GM12878 (cell line): ENCODE results near the gene ALOX12B. TPM values are rescaled to one million over a fixed set of nuclear protein-coding genes. Genes with fewer than 3 reads are reported as not detected.

ENCODE experiments used
- ATAC-seq: fragments of 200-7000 bp; cut with Tn5 transposase; 3 replicates; pipeline ENCODE4 v1.9.1; 2020; ENCODE audit warnings: mild to moderate bottlenecking, moderate library complexity
- BruUV-seq: library from RNA; stranded (reverse); fragments of 400-500 nt; replicated peaks from 2 replicates; lab custom pipeline; 2021; lab: Mats Ljungman, UMichigan
- CTCF ChIA-PET: fragments of 300-600 bp; sonication (Branson Sonifier 250); formaldehyde crosslinking; extraction: SDS; loops from one replicate; lab custom pipeline; 2021; ENCODE audit warnings: inconsistent platforms; lab: Yijun Ruan, JAX
- POLR2A ChIA-PET: fragments of 350-600 bp; formaldehyde crosslinking; extraction: SDS; loops from one replicate; lab custom pipeline; 2021; ENCODE audit warnings: inconsistent platforms; lab: Charles Lee
- RAD21 ChIA-PET: fragments of 300-600 bp; sonication (Branson Sonifier 250); formaldehyde crosslinking; loops from one replicate; lab custom pipeline; 2023; ENCODE audit warnings: antibody characterized with exemption; ENCODE audit not compliant: unreplicated experiment; lab: Charles Lee
- SMC1A ChIA-PET: fragments of 300-600 bp; sonication (Branson Sonifier 250); formaldehyde crosslinking; loops from one replicate; lab custom pipeline; 2023; ENCODE audit not compliant: unreplicated experiment, uncharacterized antibody; lab: Charles Lee
- DNase-seq: peaks from one replicate; pipeline ENCODE4 v3.0.0-alpha.2; 2011; ENCODE audit warnings: low read depth, low spot score
- FAIRE-seq: peaks from 3 replicates; lab custom pipeline; 2011; peaks lifted over from hg19 to GRCh38; lab: Jason Lieb, UNC
- H2AFZ ChIP-seq: 2 replicates; pipeline ENCODE4 v1.6.0; 2011; ENCODE audit warnings: low read depth, low read length, control low read depth; ENCODE audit not compliant: control insufficient read depth
- H3K27ac ChIP-seq: 2 replicates; pipeline ENCODE4 v1.5.1; 2011; ENCODE audit warnings: control low read depth; ENCODE audit not compliant: control insufficient read depth, insufficient read depth
- H3K27me3 ChIP-seq, 2 experiments: replicated peaks in 1 of 2; 2 replicates each; pipeline versions ENCODE4 v1.6.0 to v1.6.1; 2011; ENCODE audit warnings: low read length in 1 of 2; ENCODE audit not compliant: control insufficient read depth in 2 of 2, insufficient read depth in 2 of 2
- H3K36me3 ChIP-seq, 2 experiments: 2 replicates each; pipeline ENCODE4 v1.5.1; 2011; ENCODE audit warnings: low read length in 1 of 2; ENCODE audit not compliant: control insufficient read depth in 2 of 2, insufficient read depth in 2 of 2
- H3K4me1 ChIP-seq: 2 replicates; pipeline ENCODE4 v1.6.1; 2011; ENCODE audit warnings: mild to moderate bottlenecking, low read length, moderate library complexity, mixed read lengths; ENCODE audit not compliant: control insufficient read depth, insufficient read depth
- H3K4me2 ChIP-seq: 2 replicates; pipeline ENCODE4 v1.6.0; 2011; ENCODE audit warnings: control low read depth; ENCODE audit not compliant: control insufficient read depth, insufficient read depth
- H3K4me3 ChIP-seq: fragments of 200-600 bp; sonication (generic); 2 replicates; pipeline ENCODE4 v1.5.1; 2016
- H3K79me2 ChIP-seq: 2 replicates; pipeline ENCODE4 v1.6.0; 2011; ENCODE audit warnings: low read length; ENCODE audit not compliant: control insufficient read depth, insufficient read depth
- H3K9ac ChIP-seq: 2 replicates; pipeline ENCODE4 v1.8.0; 2011; ENCODE audit warnings: low read length, control low read depth, mixed read lengths; ENCODE audit not compliant: control insufficient read depth, insufficient read depth
- H3K9me3 ChIP-seq: replicated peaks from 3 replicates; pipeline ENCODE4 v1.5.1; 2011; ENCODE audit warnings: mild to moderate bottlenecking, low read length; ENCODE audit not compliant: control insufficient read depth, insufficient read depth
- H4K20me1 ChIP-seq: 2 replicates; pipeline ENCODE4 v1.6.0; 2011; ENCODE audit not compliant: control insufficient read depth, insufficient read depth
- CBFB ChIP-seq: IDR thresholded peaks from 2 replicates; pipeline ENCODE4 v1.6.1; 2016; ENCODE audit warnings: antibody characterized with exemption, low read depth
- CUX1 ChIP-seq: IDR thresholded peaks from 2 replicates; pipeline ENCODE4 v1.6.1; 2012; ENCODE audit warnings: improper control_type of control experiment, low read depth, low read length; ENCODE audit not compliant: insufficient replicate concordance
- FOXM1 ChIP-seq: IDR thresholded peaks from 2 replicates; pipeline ENCODE4 v1.6.1; 2012; ENCODE audit warnings: low read depth, mild to moderate bottlenecking, inconsistent platforms, low read length, moderate library complexity
- HDGF ChIP-seq: fragments of 450-650 bp; IDR thresholded peaks from 2 replicates; pipeline ENCODE4 v1.6.1; 2016; ENCODE audit warnings: antibody characterized with exemption
- IKZF2 ChIP-seq, 2 experiments: fragments of 450-650 bp; IDR thresholded peaks; 2 replicates each; pipeline ENCODE4 v1.6.1; 2017; ENCODE audit warnings: mild to moderate bottlenecking in 2 of 2, moderate library complexity in 2 of 2
- NBN ChIP-seq: fragments of 450-650 bp; IDR thresholded peaks from 2 replicates; pipeline ENCODE4 v1.6.1; 2016
- NFYB ChIP-seq: IDR thresholded peaks from 2 replicates; pipeline ENCODE4 v1.6.1; 2011; ENCODE audit warnings: low read depth, mild to moderate bottlenecking, low read length, improper control_type of control experiment, moderate library complexity; ENCODE audit not compliant: insufficient read depth
- NRF1 ChIP-seq: conservative IDR thresholded peaks from 2 replicates; pipeline ENCODE4 v1.6.1; 2011; ENCODE audit warnings: mild to moderate bottlenecking, low read depth, low read length, improper control_type of control experiment
- POLR2AphosphoS2 ChIP-seq: IDR thresholded peaks from 2 replicates; pipeline ENCODE4 v1.6.1; 2011; ENCODE audit warnings: low read depth, mild to moderate bottlenecking, low read length, improper control_type of control experiment, moderate library complexity
- RB1 ChIP-seq: fragments of 450-650 bp; formaldehyde crosslinking; IDR thresholded peaks from 2 replicates; pipeline ENCODE4 v1.6.1; 2017; ENCODE audit warnings: mild to moderate bottlenecking, borderline replicate concordance
- SMC3 ChIP-seq: IDR thresholded peaks from 2 replicates; pipeline ENCODE4 v1.6.1; 2011; ENCODE audit warnings: low read length, improper control_type of control experiment, borderline replicate concordance
- SPI1 ChIP-seq: IDR thresholded peaks from 2 replicates; pipeline ENCODE4 v1.6.1; 2011; ENCODE audit warnings: low read depth, mild to moderate bottlenecking, low read length, moderate library complexity, borderline replicate concordance; ENCODE audit not compliant: insufficient read depth
- USF2 ChIP-seq: IDR thresholded peaks from 2 replicates; pipeline ENCODE4 v1.6.1; 2011; ENCODE audit warnings: low read depth, low read length, improper control_type of control experiment, borderline replicate concordance
- ZNF274 ChIP-seq: IDR thresholded peaks from one replicate; pipeline ENCODE4 v1.8.0; 2011; ENCODE audit not compliant: insufficient read length, insufficient read depth
- WGBS: methylation state at CpG from one replicate; pipeline ENCODE4 v1.1.6; 2016; ENCODE audit warnings: low lambda C conversion rate; ENCODE audit not compliant: insufficient replicate concordance, insufficient coverage; ENCODE audit errors: missing lambda C conversion rate; 5-methylcytosine and 5-hydroxymethylcytosine counted together
- in situ Hi-C: fragments of 300-500 bp; cut with MboI; formaldehyde crosslinking; loops from 9 replicates; pipeline ENCODE4 v1.14.3; 2018; ENCODE audit warnings: mixed read lengths
- intact Hi-C: fragments of 100-400 bp; cut with micrococcal nuclease; formaldehyde crosslinking; loops from one replicate; pipeline ENCODE4 v1.14.2; 2022; ENCODE audit not compliant: unreplicated experiment
- polyA plus RNA-seq, 11 experiments: library from polyadenylated mRNA; depleted of rRNA in 4 of 11; unstranded in 6 of 11; stranded (reverse) in 5 of 11; fragments of >200 nt; fragmentation: Nextera tagmentation in 4 of 11; fragmentation: Illumina TruSeq in 1 of 11; extraction: Ambion mirVana in 4 of 11; extraction: Trizol in 1 of 11; gene quantifications; 1 replicate in 1 of 11; 2 replicates in 10 of 11; pipeline versions ENCODE4 v1.2.1 to v1.2.3, GENCODE V29; 2011 to 2016; ENCODE audit warnings: inconsistent platforms in 2 of 11, missing spikeins in 2 of 11, low read depth in 1 of 11
- total RNA-seq, 4 experiments: library from RNA; depleted of rRNA in 3 of 4; stranded (reverse); fragments of >200 nt in 3 of 4; fragmentation: Illumina TruSeq in 1 of 4; extraction: Trizol in 1 of 4; gene quantifications; 2 replicates each; pipeline versions ENCODE4 v1.2.1 to v1.2.3, GENCODE V29; 2013 to 2021

The ALOX12B gene
- total and polyA plus RNA-seq, 10 of the 15 experiments (the other 5 are each of a cell fraction or from before 2014, with no cell fraction given) = 0.17 to 0.54 TPM; not detected in 8

GRCh38 chr17:8048236-8048635 lies 39.3 kb downstream of the ALOX12B start (continued):
- TF ChIP-seq CUX1 (no peak), CBFB (no peak), FOXM1 (no peak), POLR2AphosphoS2 (no peak), SMC3 (no peak), NBN (no peak)
- TF ChIP-seq, all 136 proteins: peak for 0

- Histone ChIP-seq H3K4me3 (no peak overlapping the region), H3K4me2 (no peak overlapping the region), H3K9me3 (no peaks in the 10 kb centered on the region), H4K20me1 (no peaks in the 10 kb centered on the region), H3K9ac (no peak overlapping the region), H3K27me3 (peaks cover 3 to 4% of the 10 kb centered on the region in 2 experiments; a peak in 1 of 4 replicates), H3K27ac (no peak overlapping the region), H3K4me1 (no peaks in the 10 kb centered on the region), H3K79me2 (no peaks in the 10 kb centered on the region), H3K36me3 (no peaks in the 10 kb centered on the region), H2AFZ (no peak overlapping the region)
- POLR2A ChIA-PET = no interaction called here
- SMC1A ChIA-PET = interaction anchor here (0.9 kb wide), 1 partner anchor 10 kb away, joined by 3 read pairs; no protein-coding TSS in a partner anchor
- BruUV-seq = no TSS peak
- 66% methylated on average over 4 of the region's 4 CpGs for WGBS
- intact Hi-C loops = no loop called here
- CTCF ChIA-PET = interaction anchor here (2.1 to 3.0 kb wide), 2 partner anchors 10 to 12 kb away, joined by 8 to 14 read pairs; no protein-coding TSS in a partner anchor
- TF ChIP-seq RB1 (no peak), NRF1 (no peak), HDGF (no peak), SPI1 (no peak), NFYB (no peak), USF2 (no peak), IKZF2 (IDR thresholded peaks at IDR 0.05) (no peak), ZNF274 (no peak)
- in situ Hi-C loops = no loop called here
- no peak for DNase-seq
- RAD21 ChIA-PET = no interaction called here
- no peak for ATAC-seq
- no peak for FAIRE-seq
Observed at GRCh38 chr17:8047769-8048110, 39.8 kb downstream of the ALOX12B start.
